C1 segment of cervical spinal cord (tissue), 14 donors: ENCODE data around the gene CALML3.

Experiments
- DNase-seq, 14 donors: peaks; one replicate each; lab custom pipeline; 2025; lab: John Stamatoyannopoulos, UW

The CALML3 gene

GRCh38 chr10:5567477-5567876, 42.7 kb downstream of the CALML3 start:
- no peak for DNase-seq

GRCh38 chr10:5568984-5569383, 44.2 kb downstream of the CALML3 start:
- DNase-seq = no peak

- DNase-seq = no peak
Measured at GRCh38 chr10:5569568-5569967, 44.8 kb downstream of the CALML3 start.

GRCh38 chr10:5570007-5570655, 45.4 kb downstream of the CALML3 start:
- no peak for DNase-seq

- DNase-seq = no peak
Measured at GRCh38 chr10:5570979-5571810, 46.4 kb downstream of the CALML3 start.

GRCh38 chr10:5571826-5572225, 47.1 kb downstream of the CALML3 start:
- DNase-seq = no peak

- no peak for DNase-seq
Measured at GRCh38 chr10:5573319-5573950, 48.7 kb downstream of the CALML3 start.

GRCh38 chr10:5573968-5574641, 49.3 kb downstream of the CALML3 start:
- DNase-seq = no peak

GRCh38 chr10:5574642-5575131, 49.9 kb downstream of the CALML3 start:
- DNase-seq = no peak

- DNase-seq = no peak
Measured at GRCh38 chr10:5575144-5575481, 50.4 kb downstream of the CALML3 start.

- no peak for DNase-seq
Measured at GRCh38 chr10:5575482-5576153, 50.9 kb downstream of the CALML3 start.

- no peak for DNase-seq
Measured at GRCh38 chr10:5576154-5576748, 51.5 kb downstream of the CALML3 start.
